IPS-20b (cell line): Measurements from ENCODE around the gene DIDO1.

Experiments
- H3K27ac ChIP-seq: one replicate; pipeline ENCODE4 v1.5.1; 2013; ENCODE audit warnings: low read length
- H3K27me3 ChIP-seq: 2 replicates; pipeline ENCODE4 v1.6.1; 2013; ENCODE audit warnings: mild to moderate bottlenecking, low read length, inconsistent platforms; ENCODE audit not compliant: insufficient read depth
- H3K36me3 ChIP-seq: 2 replicates; pipeline ENCODE4 v1.6.1; 2013; ENCODE audit warnings: low read depth, mild to moderate bottlenecking, inconsistent platforms, low read length, moderate library complexity; ENCODE audit not compliant: insufficient read depth
- H3K4me1 ChIP-seq: 2 replicates; pipeline ENCODE4 v1.6.1; 2013; ENCODE audit warnings: mild to moderate bottlenecking, control low read depth, inconsistent platforms, low read length, moderate library complexity; ENCODE audit not compliant: insufficient read depth
- H3K4me3 ChIP-seq: 2 replicates; pipeline ENCODE4 v1.5.1; 2013; ENCODE audit warnings: mild to moderate bottlenecking, low read length, inconsistent platforms
- H3K9ac ChIP-seq: 2 replicates; pipeline ENCODE4 v1.6.1; 2013; ENCODE audit warnings: low read depth, mild to moderate bottlenecking, inconsistent platforms, low read length, moderate library complexity
- H3K9me3 ChIP-seq: 2 replicates; pipeline ENCODE4 v1.6.1; 2013; ENCODE audit warnings: mild to moderate bottlenecking, low read depth, low read length, inconsistent platforms; ENCODE audit not compliant: insufficient read depth

Gene DIDO1

GRCh38 chr20:62952968-62953838, 26.9 kb upstream of the DIDO1 start:
- Histone ChIP-seq H3K9ac (peak overlapping the region; percentile 43; the same call in 1 of the 2 replicates), H3K27ac (no peak overlapping the region), H3K4me1 (peaks cover 11% of the 10 kb centered on the region; the same call in 1 of the 2 replicates), H3K9me3 (no peaks in the 10 kb centered on the region), H3K36me3 (peaks cover 34% of the 10 kb centered on the region), H3K4me3 (peak overlapping the region; percentile 53; the same call in 1 of the 2 replicates), H3K27me3 (no peaks in the 10 kb centered on the region)

- H3K4me3 ChIP-seq: peak within 1 kb of the TSS; percentile 53
- H3K9me3 ChIP-seq: no peaks in the 10 kb centered on the region
- peaks cover 35% of the 10 kb centered on the region for H3K36me3 ChIP-seq
- H3K9ac ChIP-seq: peak within 1 kb of the TSS; percentile 48; the same call in 1 of the 2 replicates
- no peaks in the 10 kb centered on the region for H3K27me3 ChIP-seq
- H3K4me1 ChIP-seq: peaks cover 11% of the 10 kb centered on the region; the same call in 1 of the 2 replicates
- H3K27ac ChIP-seq: no peak within 1 kb of the TSS
These were observed 26.2 kb upstream of the DIDO1 start, which contains the start of gene SLC17A9 for GRCh38 chr20:62952373-62952967. Gene SLC17A9, plus strand, starts transcription at chr20:62952709. Its CDS starts 122 bp downstream, at chr20:62952831.

GRCh38 chr20:62951896-62952372, 25.6 kb upstream of the DIDO1 start:
- peaks cover 35% of the 10 kb centered on the region for H3K36me3 ChIP-seq
- H3K9me3 ChIP-seq: no peaks in the 10 kb centered on the region
- peaks cover 11% of the 10 kb centered on the region; the same call in 1 of the 2 replicates for H3K4me1 ChIP-seq
- H3K27ac ChIP-seq: no peak overlapping the region
- H3K27me3 ChIP-seq: no peaks in the 10 kb centered on the region
- peak overlapping the region; percentile 48; the same call in 1 of the 2 replicates for H3K9ac ChIP-seq
- peak overlapping the region; percentile 53 for H3K4me3 ChIP-seq

GRCh38 chr20:62951143-62951895, 25.0 kb upstream of the DIDO1 start:
- H3K9ac ChIP-seq: no peak overlapping the region
- H3K4me1 ChIP-seq: peaks cover 11% of the 10 kb centered on the region; the same call in 1 of the 2 replicates

GRCh38 chr20:62950741-62951140, 24.4 kb upstream of the DIDO1 start:
- no peak overlapping the region for H3K4me3 ChIP-seq

More at GRCh38 chr20:62951143-62951895, 25.0 kb upstream of the DIDO1 start:
- Histone ChIP-seq H3K27me3 (no peaks in the 10 kb centered on the region), H3K9me3 (no peaks in the 10 kb centered on the region), H3K4me3 (no peak overlapping the region), H3K36me3 (peaks cover 41% of the 10 kb centered on the region), H3K27ac (no peak overlapping the region)

GRCh38 chr20:62949962-62950361, 23.7 kb upstream of the DIDO1 start:
- Histone ChIP-seq H3K27me3 (no peaks in the 10 kb centered on the region), H3K4me1 (peaks cover 11% of the 10 kb centered on the region; the same call in 1 of the 2 replicates), H3K4me3 (no peak overlapping the region), H3K27ac (no peak overlapping the region), H3K36me3 (peaks cover 55% of the 10 kb centered on the region), H3K9ac (no peak overlapping the region), H3K9me3 (no peaks in the 10 kb centered on the region)

More at GRCh38 chr20:62950741-62951140, 24.4 kb upstream of the DIDO1 start:
- H3K27ac ChIP-seq: no peak overlapping the region
- H3K9me3 ChIP-seq: no peaks in the 10 kb centered on the region
- peaks cover 11% of the 10 kb centered on the region; the same call in 1 of the 2 replicates for H3K4me1 ChIP-seq
- peaks cover 47% of the 10 kb centered on the region for H3K36me3 ChIP-seq
- H3K27me3 ChIP-seq: no peaks in the 10 kb centered on the region
- no peak overlapping the region for H3K9ac ChIP-seq

GRCh38 chr20:62949153-62949821, 23.0 kb upstream of the DIDO1 start:
- Histone ChIP-seq H3K9ac (no peak overlapping the region), H3K27ac (no peak overlapping the region), H3K36me3 (peaks cover 62% of the 10 kb centered on the region), H3K4me3 (no peak overlapping the region), H3K27me3 (no peaks in the 10 kb centered on the region), H3K9me3 (no peaks in the 10 kb centered on the region), H3K4me1 (peaks cover 6% of the 10 kb centered on the region; the same call in 1 of the 2 replicates)

GRCh38 chr20:62947532-62948300, 21.4 kb upstream of the DIDO1 start:
- H3K9me3 ChIP-seq: no peaks in the 10 kb centered on the region
- no peaks in the 10 kb centered on the region for H3K4me1 ChIP-seq
- H3K27ac ChIP-seq: no peak overlapping the region
- no peak overlapping the region for H3K9ac ChIP-seq
- H3K4me3 ChIP-seq: no peak overlapping the region
- peaks cover 77% of the 10 kb centered on the region for H3K36me3 ChIP-seq
- no peaks in the 10 kb centered on the region for H3K27me3 ChIP-seq

GRCh38 chr20:62946918-62947317, 20.6 kb upstream of the DIDO1 start:
- Histone ChIP-seq H3K36me3 (peaks cover 85% of the 10 kb centered on the region), H3K4me3 (no peak overlapping the region), H3K9me3 (no peaks in the 10 kb centered on the region), H3K9ac (no peak overlapping the region), H3K27me3 (no peaks in the 10 kb centered on the region), H3K27ac (no peak overlapping the region), H3K4me1 (no peaks in the 10 kb centered on the region)

- H3K4me1 ChIP-seq: no peaks in the 10 kb centered on the region
- H3K36me3 ChIP-seq: peaks cover 96% of the 10 kb centered on the region
These were observed 19.6 kb upstream of the DIDO1 start for GRCh38 chr20:62945771-62946339.

More at GRCh38 chr20:62945771-62946339, 19.6 kb upstream of the DIDO1 start:
- no peak overlapping the region for H3K27ac ChIP-seq
- H3K27me3 ChIP-seq: no peaks in the 10 kb centered on the region
- no peak overlapping the region for H3K4me3 ChIP-seq
- no peaks in the 10 kb centered on the region for H3K9me3 ChIP-seq
- no peak overlapping the region for H3K9ac ChIP-seq
